Activated naive CD8-positive, alpha-beta T cell treated with anti-CD3 and anti-CD28 coated beads for 36 hours (primary cell): ENCODE data around the gene MPPED2. TPM values are rescaled to one million over a fixed set of nuclear protein-coding genes. Genes with fewer than 3 reads are reported as not detected.

Experiments used
- DNase-seq: peaks from one replicate; pipeline ENCODE4 v3.0.0; 2021
- H3K27ac Mint-ChIP-seq: one replicate; pipeline ENCODE4 v1.8.0; 2022; ENCODE audit warnings: mild to moderate bottlenecking, moderate library complexity, mixed read lengths
- H3K27me3 Mint-ChIP-seq: one replicate; pipeline ENCODE4 v1.8.0; 2022; ENCODE audit warnings: mild to moderate bottlenecking, mixed read lengths
- H3K36me3 Mint-ChIP-seq: one replicate; pipeline ENCODE4 v1.8.0; 2021; ENCODE audit warnings: mild to moderate bottlenecking, mixed read lengths
- H3K4me1 Mint-ChIP-seq: one replicate; pipeline ENCODE4 v1.8.0; 2021; ENCODE audit warnings: mixed read lengths
- H3K4me3 Mint-ChIP-seq: one replicate; pipeline ENCODE4 v1.8.0; 2022; ENCODE audit warnings: mild to moderate bottlenecking, moderate library complexity, mixed read lengths
- H3K9me3 Mint-ChIP-seq: one replicate; pipeline ENCODE4 v1.8.0; 2022; ENCODE audit warnings: mixed read lengths
- total RNA-seq, 2 experiments: library from RNA; stranded (reverse); gene quantifications; one replicate each; pipeline ENCODE4 v1.2.3, GENCODE V29; 2021

Gene MPPED2
- total RNA-seq, 2 experiments from 2014 or later = 0.19 to 0.62 TPM

- H3K27ac Mint-ChIP-seq = no peak overlapping the region
- peaks cover 4% of the 10 kb centered on the region for H3K27me3 Mint-ChIP-seq
- H3K36me3 Mint-ChIP-seq = no peaks in the 10 kb centered on the region
- H3K9me3 Mint-ChIP-seq = no peaks in the 10 kb centered on the region
- DNase-seq = no peak
- H3K4me1 Mint-ChIP-seq = peaks cover 4% of the 10 kb centered on the region
- H3K4me3 Mint-ChIP-seq = no peak overlapping the region
Measured at GRCh38 chr11:30451626-30452025, 134.5 kb downstream of the MPPED2 start.

GRCh38 chr11:30451167-30451566, 135.0 kb downstream of the MPPED2 start:
- Mint-ChIP-seq H3K9me3 (no peaks in the 10 kb centered on the region), H3K4me3 (no peak overlapping the region), H3K27ac (no peak overlapping the region), H3K4me1 (peaks cover 4% of the 10 kb centered on the region), H3K36me3 (no peaks in the 10 kb centered on the region), H3K27me3 (peaks cover 4% of the 10 kb centered on the region)
- no peak for DNase-seq

GRCh38 chr11:30447058-30447640, 139.0 kb downstream of the MPPED2 start:
- Mint-ChIP-seq H3K36me3 (no peaks in the 10 kb centered on the region), H3K27me3 (peaks cover 4% of the 10 kb centered on the region), H3K4me3 (no peak overlapping the region), H3K27ac (no peak overlapping the region), H3K4me1 (no peaks in the 10 kb centered on the region), H3K9me3 (no peaks in the 10 kb centered on the region)
- DNase-seq = no peak

GRCh38 chr11:30446520-30446919, 139.6 kb downstream of the MPPED2 start:
- H3K9me3 Mint-ChIP-seq = no peaks in the 10 kb centered on the region
- no peaks in the 10 kb centered on the region for H3K4me1 Mint-ChIP-seq

GRCh38 chr11:30445056-30445455, 141.1 kb downstream of the MPPED2 start:
- DNase-seq = no peak
- H3K4me1 Mint-ChIP-seq = no peaks in the 10 kb centered on the region
- H3K9me3 Mint-ChIP-seq = no peaks in the 10 kb centered on the region
- H3K36me3 Mint-ChIP-seq = no peaks in the 10 kb centered on the region
- no peak overlapping the region for H3K4me3 Mint-ChIP-seq
- peaks cover 4% of the 10 kb centered on the region for H3K27me3 Mint-ChIP-seq
- H3K27ac Mint-ChIP-seq = no peak overlapping the region

More at GRCh38 chr11:30446520-30446919, 139.6 kb downstream of the MPPED2 start:
- Mint-ChIP-seq H3K36me3 (no peaks in the 10 kb centered on the region), H3K27ac (no peak overlapping the region), H3K4me3 (no peak overlapping the region), H3K27me3 (peaks cover 4% of the 10 kb centered on the region)
- no peak for DNase-seq

GRCh38 chr11:30440510-30440909, 145.6 kb downstream of the MPPED2 start:
- no peak for DNase-seq
- H3K4me3 Mint-ChIP-seq = no peak overlapping the region
- H3K4me1 Mint-ChIP-seq = no peaks in the 10 kb centered on the region
- peaks cover 3% of the 10 kb centered on the region for H3K27me3 Mint-ChIP-seq
- H3K36me3 Mint-ChIP-seq = no peaks in the 10 kb centered on the region
- no peak overlapping the region for H3K27ac Mint-ChIP-seq
- no peaks in the 10 kb centered on the region for H3K9me3 Mint-ChIP-seq

GRCh38 chr11:30436801-30437200, 149.4 kb downstream of the MPPED2 start:
- H3K4me3 Mint-ChIP-seq = no peak overlapping the region
- no peak overlapping the region for H3K27ac Mint-ChIP-seq
- no peaks in the 10 kb centered on the region for H3K36me3 Mint-ChIP-seq
- peaks cover 3% of the 10 kb centered on the region for H3K27me3 Mint-ChIP-seq
- DNase-seq = no peak
- no peaks in the 10 kb centered on the region for H3K9me3 Mint-ChIP-seq
- no peaks in the 10 kb centered on the region for H3K4me1 Mint-ChIP-seq

- H3K27me3 Mint-ChIP-seq = peaks cover 3% of the 10 kb centered on the region
- H3K4me3 Mint-ChIP-seq = no peak overlapping the region
- no peak overlapping the region for H3K27ac Mint-ChIP-seq
- no peak for DNase-seq
- H3K9me3 Mint-ChIP-seq = no peaks in the 10 kb centered on the region
- H3K36me3 Mint-ChIP-seq = no peaks in the 10 kb centered on the region
- no peaks in the 10 kb centered on the region for H3K4me1 Mint-ChIP-seq
Measured at GRCh38 chr11:30435488-30435887, 150.7 kb downstream of the MPPED2 start.

GRCh38 chr11:30434901-30435300, 151.3 kb downstream of the MPPED2 start:
- no peak for DNase-seq
- Mint-ChIP-seq H3K27me3 (peaks cover 3% of the 10 kb centered on the region), H3K36me3 (no peaks in the 10 kb centered on the region), H3K4me3 (no peak overlapping the region), H3K27ac (no peak overlapping the region), H3K4me1 (no peaks in the 10 kb centered on the region), H3K9me3 (no peaks in the 10 kb centered on the region)

- H3K36me3 Mint-ChIP-seq = no peaks in the 10 kb centered on the region
- no peaks in the 10 kb centered on the region for H3K9me3 Mint-ChIP-seq
- no peak overlapping the region for H3K4me3 Mint-ChIP-seq
- no peak for DNase-seq
- H3K27me3 Mint-ChIP-seq = peaks cover 3% of the 10 kb centered on the region
- H3K4me1 Mint-ChIP-seq = no peaks in the 10 kb centered on the region
- no peak overlapping the region for H3K27ac Mint-ChIP-seq
Measured at GRCh38 chr11:30433831-30434230, 152.3 kb downstream of the MPPED2 start.

GRCh38 chr11:30432716-30433115, 153.4 kb downstream of the MPPED2 start:
- no peaks in the 10 kb centered on the region for H3K4me1 Mint-ChIP-seq
- H3K36me3 Mint-ChIP-seq = no peaks in the 10 kb centered on the region

GRCh38 chr11:30432178-30432577, 154.0 kb downstream of the MPPED2 start:
- peaks cover 3% of the 10 kb centered on the region for H3K27me3 Mint-ChIP-seq
- DNase-seq = no peak
- H3K4me1 Mint-ChIP-seq = no peaks in the 10 kb centered on the region
- H3K4me3 Mint-ChIP-seq = no peak overlapping the region
- H3K9me3 Mint-ChIP-seq = no peaks in the 10 kb centered on the region
- no peak overlapping the region for H3K27ac Mint-ChIP-seq
- H3K36me3 Mint-ChIP-seq = no peaks in the 10 kb centered on the region

More at GRCh38 chr11:30432716-30433115, 153.4 kb downstream of the MPPED2 start:
- no peak overlapping the region for H3K4me3 Mint-ChIP-seq
- peaks cover 3% of the 10 kb centered on the region for H3K27me3 Mint-ChIP-seq
- no peaks in the 10 kb centered on the region for H3K9me3 Mint-ChIP-seq
- H3K27ac Mint-ChIP-seq = no peak overlapping the region
- DNase-seq = no peak

GRCh38 chr11:30431127-30431814, 154.9 kb downstream of the MPPED2 start:
- Mint-ChIP-seq H3K4me3 (no peak overlapping the region), H3K4me1 (no peaks in the 10 kb centered on the region), H3K9me3 (no peaks in the 10 kb centered on the region), H3K27me3 (peaks cover 3% of the 10 kb centered on the region), H3K27ac (no peak overlapping the region), H3K36me3 (no peaks in the 10 kb centered on the region)
- DNase-seq = no peak

GRCh38 chr11:30429550-30429949, 156.6 kb downstream of the MPPED2 start:
- Mint-ChIP-seq H3K9me3 (no peaks in the 10 kb centered on the region), H3K36me3 (no peaks in the 10 kb centered on the region), H3K4me1 (no peaks in the 10 kb centered on the region), H3K4me3 (no peak overlapping the region), H3K27ac (no peak overlapping the region), H3K27me3 (peaks cover 2% of the 10 kb centered on the region)
- no peak for DNase-seq

- DNase-seq = no peak
- H3K9me3 Mint-ChIP-seq = no peaks in the 10 kb centered on the region
- no peak overlapping the region for H3K27ac Mint-ChIP-seq
- H3K4me3 Mint-ChIP-seq = no peak overlapping the region
- H3K4me1 Mint-ChIP-seq = no peaks in the 10 kb centered on the region
- H3K27me3 Mint-ChIP-seq = peaks cover 7% of the 10 kb centered on the region
- no peaks in the 10 kb centered on the region for H3K36me3 Mint-ChIP-seq
Measured at GRCh38 chr11:30426781-30427180, 159.4 kb downstream of the MPPED2 start.

GRCh38 chr11:30424844-30425243, 161.3 kb downstream of the MPPED2 start:
- no peak overlapping the region for H3K4me3 Mint-ChIP-seq
- H3K27ac Mint-ChIP-seq = no peak overlapping the region
- H3K27me3 Mint-ChIP-seq = peaks cover 11% of the 10 kb centered on the region
- H3K9me3 Mint-ChIP-seq = no peaks in the 10 kb centered on the region
- H3K4me1 Mint-ChIP-seq = no peaks in the 10 kb centered on the region
- DNase-seq = no peak
- no peaks in the 10 kb centered on the region for H3K36me3 Mint-ChIP-seq
